Astrocyte (in vitro differentiated cells and primary cell): ENCODE data around the gene PPM1H.

Source experiments
- EZH2 ChIP-seq: IDR thresholded peaks from 2 replicates; pipeline ENCODE4 v1.6.1; 2012; ENCODE audit warnings: mild to moderate bottlenecking, low read length, inconsistent platforms; ENCODE audit not compliant: insufficient read depth
- TF ChIP-seq, protein P1 (sequence below): IDR thresholded peaks from 2 replicates; pipeline ENCODE4 v1.5.1; 2011; ENCODE audit warnings: low read depth, mild to moderate bottlenecking, inconsistent platforms, low read length, moderate library complexity; ENCODE audit not compliant: insufficient read depth

DNA sequence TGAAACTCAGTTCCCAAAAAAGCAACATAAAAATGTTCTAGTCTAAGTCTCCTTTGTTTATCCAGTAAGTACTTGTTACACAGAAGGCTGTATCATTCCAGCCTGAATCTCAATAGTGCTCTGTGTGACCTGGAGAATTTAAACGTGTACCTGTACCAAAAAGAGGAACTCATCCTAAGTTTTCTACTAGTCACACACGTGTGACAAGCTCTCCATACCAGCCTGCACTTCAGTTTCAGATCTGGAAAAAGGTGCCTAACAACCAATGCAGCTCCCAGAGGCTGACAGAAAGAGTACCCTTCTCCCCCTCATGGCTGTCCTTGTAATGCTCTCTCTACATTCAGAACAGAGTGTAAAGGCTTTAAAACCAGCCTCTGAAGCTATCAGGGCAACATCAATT, 27.4 kb downstream of the PPM1H start:
- TF ChIP-seq, protein P1, sequence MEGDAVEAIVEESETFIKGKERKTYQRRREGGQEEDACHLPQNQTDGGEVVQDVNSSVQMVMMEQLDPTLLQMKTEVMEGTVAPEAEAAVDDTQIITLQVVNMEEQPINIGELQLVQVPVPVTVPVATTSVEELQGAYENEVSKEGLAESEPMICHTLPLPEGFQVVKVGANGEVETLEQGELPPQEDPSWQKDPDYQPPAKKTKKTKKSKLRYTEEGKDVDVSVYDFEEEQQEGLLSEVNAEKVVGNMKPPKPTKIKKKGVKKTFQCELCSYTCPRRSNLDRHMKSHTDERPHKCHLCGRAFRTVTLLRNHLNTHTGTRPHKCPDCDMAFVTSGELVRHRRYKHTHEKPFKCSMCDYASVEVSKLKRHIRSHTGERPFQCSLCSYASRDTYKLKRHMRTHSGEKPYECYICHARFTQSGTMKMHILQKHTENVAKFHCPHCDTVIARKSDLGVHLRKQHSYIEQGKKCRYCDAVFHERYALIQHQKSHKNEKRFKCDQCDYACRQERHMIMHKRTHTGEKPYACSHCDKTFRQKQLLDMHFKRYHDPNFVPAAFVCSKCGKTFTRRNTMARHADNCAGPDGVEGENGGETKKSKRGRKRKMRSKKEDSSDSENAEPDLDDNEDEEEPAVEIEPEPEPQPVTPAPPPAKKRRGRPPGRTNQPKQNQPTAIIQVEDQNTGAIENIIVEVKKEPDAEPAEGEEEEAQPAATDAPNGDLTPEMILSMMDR: no peak
- TF ChIP-seq EZH2: no peak
